Activated CD4-positive, alpha-beta T cell treated with anti-CD3 and anti-CD28 coated beads, Interleukin-2, amount 50 U/mL, for 16 hours (primary cell): Measurements from ENCODE around the gene MED23.

Experiments
- DNase-seq: peaks from one replicate; pipeline ENCODE4 v3.0.0-alpha.2; 2020

Gene MED23

DNA sequence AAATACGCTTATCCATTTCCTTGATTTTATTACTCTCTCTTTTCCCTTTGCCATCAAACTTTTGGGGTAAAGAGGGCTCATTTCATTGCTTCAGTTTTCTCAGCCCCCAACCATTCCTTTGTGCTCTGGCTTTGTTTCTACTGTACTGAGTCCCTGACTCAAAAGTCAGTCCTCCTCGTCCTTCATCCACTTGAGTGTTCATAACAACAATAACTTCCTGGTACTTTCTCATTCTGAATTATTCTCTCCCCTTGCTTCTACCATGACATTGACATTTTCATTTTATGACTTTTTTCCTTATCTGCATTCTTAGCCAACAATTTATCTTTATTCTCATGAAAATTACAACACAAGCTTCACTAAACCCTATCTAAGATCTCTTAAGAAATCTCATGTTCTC, 10.0 kb upstream of the MED23 start:
- no peak for DNase-seq

DNA sequence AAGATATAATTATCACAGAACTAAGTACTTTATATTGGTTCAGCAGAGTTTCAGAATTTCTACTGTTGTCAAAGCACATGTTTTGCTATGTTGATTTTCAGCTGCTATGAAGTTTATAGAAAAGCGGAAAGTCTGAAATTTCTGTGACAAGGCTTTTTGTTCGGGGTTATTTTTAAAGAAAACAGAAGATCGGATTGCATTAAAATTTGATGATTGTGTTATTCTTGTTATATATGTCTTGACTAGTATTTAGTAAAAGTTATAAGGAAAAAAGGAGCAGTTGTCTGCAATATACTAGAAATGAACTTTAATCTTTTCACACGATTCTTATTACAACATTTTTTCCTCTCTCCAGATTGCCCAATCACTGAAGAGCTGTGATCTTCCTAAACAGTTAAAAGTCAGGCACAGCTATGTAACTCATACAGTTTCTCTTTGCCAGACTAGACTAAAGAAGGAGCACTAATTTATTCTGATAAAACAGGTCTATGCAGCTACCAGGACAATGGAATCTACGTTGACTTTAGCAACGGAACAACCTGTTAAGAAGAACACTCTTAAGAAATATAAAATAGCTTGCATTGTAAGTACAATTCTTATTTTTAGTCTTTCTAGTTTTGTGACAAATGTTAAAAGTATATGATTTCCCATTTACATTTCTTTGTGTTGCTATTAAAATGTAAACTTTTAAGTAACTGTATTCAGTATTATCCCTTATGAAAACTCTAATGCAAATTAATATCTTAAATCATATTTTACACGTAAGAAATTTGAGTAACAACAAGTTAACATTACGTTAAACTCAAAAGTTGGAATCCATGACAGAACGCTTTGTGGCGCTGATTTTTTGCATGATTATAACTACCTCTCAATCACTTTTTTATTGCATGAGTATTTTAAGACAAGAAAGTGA, 9.1 kb upstream of the MED23 start, which contains the start of gene ENPP3:
ENPP3 (plus strand) TSS at position 423 of the 913 bp plus-strand sequence; CDS start at position 506, 83 bp downstream.
- no peak for DNase-seq

DNA sequence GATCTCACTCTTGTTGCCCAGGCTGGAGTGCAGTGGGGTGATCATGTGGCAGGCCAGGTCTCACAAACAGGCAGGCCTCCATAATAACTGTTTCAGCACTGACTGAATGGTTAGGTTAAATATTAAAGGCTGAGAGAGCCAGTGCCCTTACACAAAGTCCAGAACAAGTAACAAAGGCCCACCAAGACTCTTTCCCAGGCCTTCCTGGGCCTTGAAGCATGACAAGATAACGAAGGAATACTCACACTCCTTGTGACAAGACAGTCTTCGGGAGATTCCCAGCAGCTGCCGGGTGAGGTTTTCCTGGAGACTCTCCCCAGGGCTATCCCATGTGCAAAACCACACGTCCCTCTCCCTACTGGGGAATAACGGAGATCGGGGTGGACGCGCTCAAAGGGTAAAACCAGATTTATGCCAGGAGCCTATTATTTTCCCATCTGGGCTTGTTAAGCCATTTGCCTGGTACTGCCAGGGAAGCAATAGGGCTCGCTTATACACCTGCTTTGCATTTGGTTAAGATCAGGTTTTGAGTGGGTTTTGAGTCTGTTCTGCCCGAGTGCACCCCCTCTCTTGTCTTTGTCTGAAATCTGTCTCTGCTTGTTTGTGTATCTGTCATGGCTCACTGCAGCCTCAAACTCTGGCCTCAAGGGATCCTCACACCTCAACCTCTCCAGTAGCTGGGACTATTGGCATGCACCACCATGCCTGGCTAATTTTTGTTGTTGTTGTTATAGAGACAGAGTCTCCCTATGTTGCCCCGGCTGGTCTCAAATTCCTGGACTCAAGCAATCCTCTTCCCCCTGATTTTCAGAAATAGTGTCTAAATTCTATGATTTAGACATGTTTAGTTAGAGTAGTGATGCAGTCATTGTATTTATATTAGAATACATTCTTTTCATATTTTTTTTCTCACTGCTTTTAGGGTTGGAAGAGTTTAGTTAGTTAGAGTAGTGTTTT, 7.6 kb upstream of the MED23 start:
- DNase-seq = no peak

DNA sequence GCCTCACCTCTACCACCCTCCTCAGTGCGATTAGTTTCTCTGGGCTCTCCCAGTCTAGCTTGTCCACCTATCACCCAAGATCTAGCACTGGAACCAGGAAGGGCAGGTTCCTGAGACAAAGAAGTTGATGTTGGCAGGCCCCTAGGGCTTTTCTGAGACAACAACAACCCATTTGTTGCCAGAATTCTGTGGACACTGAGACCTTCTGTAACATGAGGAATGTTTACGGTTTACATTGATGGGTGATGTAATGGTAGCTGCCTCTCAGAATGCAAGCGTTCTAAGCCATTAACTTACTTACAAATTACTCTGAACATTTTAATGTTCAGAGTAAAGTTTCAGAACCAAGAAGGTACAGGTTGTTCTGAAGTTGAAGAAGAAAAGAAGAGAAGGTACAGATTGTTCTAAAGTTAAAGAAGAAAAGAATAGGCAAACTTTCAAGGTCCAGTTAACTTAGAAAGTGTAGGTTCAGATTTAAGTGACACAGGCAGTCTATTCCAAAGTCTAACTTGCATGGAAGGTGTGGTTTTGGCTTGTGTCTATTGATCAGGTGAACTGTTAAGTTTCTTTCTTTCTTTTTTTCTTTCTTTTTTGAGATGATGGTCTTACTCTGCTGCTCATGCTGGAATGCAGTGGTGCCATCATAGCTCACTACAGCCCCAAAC, 3.7 kb upstream of the MED23 start:
- DNase-seq = no peak

DNA sequence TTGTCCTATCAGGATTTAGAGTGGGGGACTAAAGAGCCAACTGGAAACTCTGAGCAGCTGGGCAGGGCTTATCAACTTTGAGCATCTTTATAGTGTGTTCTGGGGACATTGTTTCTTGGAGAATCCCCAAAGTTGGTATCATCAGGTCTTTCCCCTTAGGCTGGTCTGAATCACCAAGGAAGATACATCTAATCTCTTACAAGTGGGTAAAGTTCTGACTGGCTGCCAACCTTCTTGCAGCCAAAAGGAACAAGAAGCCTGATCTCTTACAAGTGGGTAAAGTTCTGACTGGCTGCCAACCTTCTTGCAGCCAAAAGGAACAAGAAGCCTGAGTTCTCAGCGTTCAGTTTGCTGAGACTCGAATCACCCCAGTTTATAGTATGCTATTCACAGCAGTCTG, 1.6 kb upstream of the MED23 start:
- no peak for DNase-seq

DNA sequence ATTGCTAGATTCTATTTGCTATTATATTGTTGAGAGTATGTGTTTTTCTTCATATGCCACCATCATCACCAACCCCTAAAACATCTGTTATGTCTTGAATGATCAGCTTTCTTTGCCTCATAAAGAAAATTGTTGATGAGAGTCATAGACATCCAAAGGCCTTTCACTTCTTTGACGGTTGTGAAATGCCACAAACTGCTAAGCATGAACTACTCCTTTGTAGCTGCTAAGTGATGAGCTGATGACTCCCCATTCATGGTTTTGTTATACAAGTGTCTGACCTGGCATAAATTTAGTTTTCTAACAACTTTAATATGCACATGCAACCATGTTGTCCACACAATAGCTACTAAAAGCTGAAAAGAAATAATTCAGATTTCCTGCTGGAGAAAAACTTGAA, 684 bp upstream of the MED23 start:
- no peak for DNase-seq

DNA sequence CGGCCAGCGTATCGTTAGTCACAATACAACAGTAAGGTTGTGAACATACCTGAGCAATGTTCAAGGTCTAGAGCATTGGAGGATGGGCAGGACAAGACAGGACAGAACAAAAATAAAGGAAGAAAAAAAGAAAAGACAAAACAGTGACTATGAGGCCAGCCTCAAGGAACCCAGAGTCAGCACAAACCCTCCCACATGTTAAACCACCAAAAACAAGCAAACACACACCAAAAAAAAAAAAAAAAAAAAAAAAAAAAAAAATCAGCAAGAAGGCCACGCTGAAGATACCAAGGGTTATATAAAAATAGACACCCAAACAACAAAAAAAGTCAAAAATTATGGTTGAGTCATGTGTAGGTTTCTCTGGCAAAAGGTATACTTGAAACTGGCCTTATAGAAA, 12.8 kb downstream of the MED23 start:
- no peak for DNase-seq

DNA sequence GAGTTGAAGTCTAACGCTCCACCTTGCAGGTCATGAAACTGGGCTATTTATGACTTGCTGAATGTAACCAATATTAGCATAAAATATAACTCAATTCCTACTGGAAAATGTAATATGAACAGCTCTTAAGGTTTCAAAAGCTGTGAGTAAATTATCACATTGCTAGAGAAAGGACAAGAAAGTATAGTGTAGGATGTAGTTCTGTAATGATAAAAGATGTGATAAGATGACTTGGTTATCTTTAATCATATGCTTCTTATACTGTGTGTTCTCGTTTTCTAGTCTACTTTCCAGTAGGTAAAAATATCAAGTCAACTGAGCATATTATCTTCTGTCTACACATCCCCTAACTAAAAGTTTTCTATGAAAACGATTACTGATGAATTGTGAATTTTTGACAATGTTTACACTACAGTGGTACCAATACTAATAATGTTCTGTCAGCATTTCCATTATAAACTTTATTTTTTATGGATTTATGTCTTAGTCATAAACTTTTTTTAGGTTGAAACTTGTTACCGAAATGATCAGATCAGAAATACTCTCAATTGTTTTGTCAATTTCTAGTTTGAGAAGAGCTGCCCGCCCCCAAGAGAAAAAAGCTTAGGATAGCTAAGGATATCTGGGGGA, 14.6 kb downstream of the MED23 start:
- DNase-seq = no peak

DNA sequence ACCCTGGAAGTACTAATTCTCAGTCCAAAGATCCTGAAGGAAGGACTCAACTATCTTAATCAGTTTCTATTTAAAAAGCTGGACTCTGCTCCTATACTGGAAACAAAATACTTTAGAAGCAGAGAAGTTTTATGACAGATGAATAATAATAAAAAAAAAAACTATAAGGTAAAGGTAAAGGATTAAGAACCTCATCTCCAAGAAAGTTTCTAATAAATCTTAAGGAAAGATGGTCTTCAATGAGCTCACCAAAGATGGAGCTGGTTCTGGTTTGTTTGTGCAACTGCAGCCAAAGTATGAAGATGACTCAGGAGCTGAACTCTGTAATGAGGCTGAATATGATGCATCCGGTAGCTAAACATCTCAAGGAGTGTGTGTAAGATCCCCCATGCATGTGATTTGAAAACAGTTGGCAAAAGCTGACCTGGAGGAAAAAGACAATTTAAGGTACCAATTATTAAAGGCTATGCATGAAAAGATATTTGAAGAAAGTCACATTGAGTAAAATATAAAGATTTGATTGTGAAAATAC, 25.2 kb downstream of the MED23 start:
- DNase-seq = peak; percentile 8

DNA sequence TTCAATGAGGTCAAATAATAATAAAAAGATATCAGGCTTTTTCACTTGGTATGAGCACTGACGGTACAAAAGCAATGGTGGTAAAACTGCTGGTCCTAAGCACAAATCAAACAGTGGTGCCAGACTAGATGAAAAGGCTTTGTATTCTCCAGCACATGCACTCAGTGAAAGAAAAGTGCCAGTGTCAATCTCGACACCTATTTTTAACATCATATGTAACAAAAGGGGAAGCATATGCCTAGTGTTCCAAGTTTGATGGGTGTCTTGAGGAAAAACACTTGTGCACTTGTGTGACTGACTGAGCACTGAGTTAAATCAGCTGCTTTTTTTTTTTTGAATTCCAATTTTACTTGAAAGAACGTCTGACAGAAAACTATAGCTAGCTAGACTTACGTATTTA, 27.3 kb downstream of the MED23 start:
- no peak for DNase-seq

DNA sequence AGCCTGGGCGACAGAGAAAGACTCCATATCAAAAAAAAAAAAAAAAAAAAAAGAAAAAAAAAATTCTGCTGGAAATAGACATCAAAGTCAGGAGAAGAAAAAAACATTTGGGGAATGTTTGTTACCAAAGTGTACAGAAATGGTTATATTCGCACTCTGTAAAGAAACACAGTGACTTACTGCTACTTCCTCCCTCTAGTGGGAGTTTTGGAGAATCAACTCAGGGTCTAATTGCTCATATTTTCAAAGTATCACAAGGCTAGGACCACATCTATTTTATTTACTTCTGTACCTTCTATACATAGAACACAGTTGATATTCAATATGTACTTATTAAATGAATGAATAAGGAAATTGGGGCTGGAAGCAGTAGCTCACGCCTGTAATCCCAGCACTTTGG, 30.6 kb downstream of the MED23 start:
- no peak for DNase-seq

DNA sequence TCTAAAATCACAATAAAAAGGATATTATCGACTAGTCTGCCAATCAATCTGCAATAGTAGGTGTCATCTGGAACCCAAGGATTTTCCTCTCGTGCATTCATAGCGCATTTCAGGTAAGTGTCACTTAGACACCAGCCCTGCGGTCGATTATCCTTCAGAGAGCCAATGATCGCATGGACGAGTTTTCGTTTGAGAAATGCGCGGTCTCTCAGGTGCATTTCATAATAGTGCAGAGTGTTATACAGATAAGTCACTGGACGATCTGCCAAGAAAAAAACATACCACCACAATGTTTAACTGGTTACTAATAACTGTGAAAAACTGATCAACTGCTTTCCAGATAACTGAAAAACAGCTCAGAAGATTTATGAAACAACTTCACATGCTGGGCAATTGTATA, 34.0 kb downstream of the MED23 start:
- DNase-seq = no peak

DNA sequence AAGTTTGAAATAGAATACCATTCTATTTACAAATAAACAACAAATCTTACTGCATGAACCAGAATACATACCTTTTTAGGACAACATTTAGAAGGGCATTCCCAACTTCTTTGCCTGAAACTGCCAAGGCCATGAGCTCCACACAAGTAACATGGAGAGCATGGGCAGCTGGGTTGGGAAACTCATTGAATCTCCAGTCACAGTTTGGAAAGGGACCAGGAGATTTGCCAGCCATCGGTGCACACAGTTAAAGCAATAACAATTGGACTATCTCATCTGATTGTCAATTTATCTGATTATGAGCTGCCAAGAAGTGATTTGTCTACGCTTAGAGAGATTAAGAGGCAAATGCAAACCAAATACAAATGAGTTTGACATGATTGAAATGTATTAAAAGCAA, 35.1 kb downstream of the MED23 start:
- DNase-seq = no peak

DNA sequence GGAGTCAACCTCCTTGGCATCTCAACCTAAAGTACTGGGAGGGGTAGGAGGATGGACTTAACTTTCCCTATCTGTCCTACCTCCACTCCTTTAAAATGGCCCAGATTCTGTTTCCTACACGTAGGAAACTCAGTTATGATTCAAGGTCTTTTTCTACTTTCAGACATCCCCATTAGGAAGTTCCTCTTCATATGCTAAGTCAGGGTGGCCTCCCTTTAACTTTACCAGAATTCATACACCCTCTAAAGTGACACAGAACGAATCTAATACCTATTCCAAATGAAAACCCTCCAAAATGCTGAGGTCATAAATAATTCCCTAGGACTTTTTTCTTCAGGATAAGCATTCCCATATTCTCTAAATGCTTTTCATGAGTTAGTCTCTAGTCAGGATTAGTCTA, 39.4 kb downstream of the MED23 start:
- DNase-seq = no peak

DNA sequence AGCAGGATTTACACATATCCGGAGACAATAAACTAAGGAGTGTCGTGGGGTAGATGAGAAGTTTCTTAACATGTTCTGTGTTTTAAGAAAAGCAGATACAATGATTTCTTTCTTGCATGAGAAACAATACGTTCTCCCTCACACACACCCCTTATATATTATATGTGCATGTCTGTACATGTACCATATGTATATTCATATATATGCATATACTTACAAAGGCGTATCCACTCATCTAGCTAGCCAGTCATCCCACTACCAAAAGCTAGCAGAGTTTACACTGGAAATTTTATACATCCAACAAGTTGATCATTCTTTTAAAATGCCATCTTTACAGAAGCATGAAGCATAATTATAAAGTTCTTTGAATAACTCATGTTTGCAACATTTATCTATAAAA, 40.1 kb downstream of the MED23 start:
- DNase-seq = no peak

DNA sequence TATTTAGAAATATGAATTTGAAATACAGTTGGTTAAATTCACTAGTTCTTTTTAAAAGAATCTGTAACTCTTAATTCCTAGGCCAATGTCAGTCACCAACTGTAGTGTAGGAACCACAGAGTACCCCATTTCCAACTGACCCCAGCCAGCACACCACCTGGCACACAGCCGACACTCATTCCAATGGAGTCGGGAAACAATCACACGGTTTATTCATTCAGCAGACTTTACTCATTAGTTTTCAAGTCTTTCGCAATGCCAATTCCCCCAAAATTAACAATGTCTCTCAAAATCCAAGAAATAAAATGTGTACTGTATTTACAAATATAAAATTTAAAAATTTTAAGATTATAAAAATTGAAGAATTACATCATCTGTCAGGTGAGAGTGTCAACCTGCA, 41.5 kb downstream of the MED23 start:
- DNase-seq = no peak

DNA sequence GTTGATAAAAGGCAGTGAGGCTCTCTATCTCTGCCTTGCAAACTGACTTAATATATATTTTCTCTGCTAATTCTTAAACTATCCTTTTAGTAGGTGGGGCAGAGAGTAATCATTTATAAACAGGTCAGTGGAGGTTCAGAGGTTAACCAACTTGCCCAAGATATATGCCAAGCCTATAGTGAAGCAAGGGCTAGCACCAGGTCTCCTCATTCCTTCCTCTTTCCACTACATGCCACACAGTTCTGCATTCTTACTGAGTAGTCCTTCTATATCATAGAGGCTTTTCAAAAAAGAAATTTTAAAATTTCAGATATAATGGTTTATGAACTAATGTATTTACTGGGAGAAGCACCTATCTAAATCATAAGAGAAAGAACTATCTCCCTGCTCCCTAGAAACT, 46.5 kb downstream of the MED23 start:
- DNase-seq = no peak

DNA sequence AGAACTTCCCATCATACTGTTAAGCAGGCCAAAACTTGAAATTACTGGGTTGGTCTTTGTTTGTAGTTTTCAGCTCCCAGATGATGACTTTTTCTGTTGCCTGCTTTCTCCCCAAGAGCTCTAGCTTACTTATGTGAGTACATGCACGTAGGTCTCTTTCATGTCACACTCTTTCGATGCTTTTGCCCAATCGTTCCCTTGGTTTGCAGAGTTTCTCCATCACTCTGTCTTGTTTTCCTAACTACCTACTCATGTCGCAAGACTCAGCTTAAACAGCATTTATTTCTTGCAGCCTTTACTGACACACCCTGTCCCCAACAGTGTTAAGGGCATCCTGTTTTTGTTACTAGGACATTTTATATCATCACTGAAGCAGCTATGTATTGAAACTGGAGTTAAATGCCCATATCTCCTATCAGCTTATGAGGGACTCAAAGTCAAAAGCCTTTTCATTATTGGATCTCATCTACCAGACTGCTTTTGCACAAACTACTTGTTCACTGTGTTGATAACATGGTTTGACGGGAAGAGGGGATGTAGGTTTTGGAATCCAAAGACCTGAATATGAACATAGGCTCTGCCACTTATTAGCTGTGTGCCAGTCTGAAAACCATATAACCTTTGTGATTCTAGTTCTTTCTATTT, 52.1 kb downstream of the MED23 start:
- no peak for DNase-seq

DNA sequence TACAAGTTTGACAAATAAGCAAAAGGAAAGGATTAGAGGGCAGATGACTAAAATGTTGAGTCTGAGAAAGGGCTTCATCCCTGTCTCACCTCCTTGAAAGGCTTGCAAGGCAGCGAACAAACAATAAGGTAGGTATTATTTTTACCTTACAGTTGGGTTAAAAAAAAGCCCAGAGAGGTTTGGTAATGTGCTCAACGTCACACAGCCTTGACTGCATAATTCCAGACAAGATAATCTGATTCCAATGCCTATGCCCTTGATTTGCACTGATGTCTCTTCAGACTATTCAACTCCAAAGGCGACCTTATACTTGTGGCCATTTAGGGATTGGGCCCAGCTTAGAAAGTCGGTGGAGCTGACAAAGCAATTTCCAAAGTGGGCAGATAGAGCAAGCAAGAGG, 53.4 kb downstream of the MED23 start:
- DNase-seq = no peak

DNA sequence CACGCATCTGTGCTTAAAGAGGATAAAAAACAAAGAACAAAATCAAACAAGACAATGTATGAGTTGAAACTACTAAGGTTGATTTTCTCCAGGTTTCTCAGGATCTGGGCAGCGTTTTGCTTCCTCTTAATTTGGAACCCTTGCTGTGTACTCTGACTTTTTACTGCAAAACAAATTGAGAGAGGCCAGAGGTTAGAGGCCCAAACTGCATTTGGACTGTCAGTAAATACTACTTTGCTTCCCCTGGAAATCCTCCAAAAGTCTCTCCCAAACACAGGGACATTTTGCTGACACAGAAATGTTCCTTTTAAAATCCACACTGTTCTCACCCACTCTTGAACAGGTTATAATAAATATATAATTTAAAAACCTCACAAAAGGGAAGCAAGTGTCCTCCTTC, 53.9 kb downstream of the MED23 start:
- no peak for DNase-seq

DNA sequence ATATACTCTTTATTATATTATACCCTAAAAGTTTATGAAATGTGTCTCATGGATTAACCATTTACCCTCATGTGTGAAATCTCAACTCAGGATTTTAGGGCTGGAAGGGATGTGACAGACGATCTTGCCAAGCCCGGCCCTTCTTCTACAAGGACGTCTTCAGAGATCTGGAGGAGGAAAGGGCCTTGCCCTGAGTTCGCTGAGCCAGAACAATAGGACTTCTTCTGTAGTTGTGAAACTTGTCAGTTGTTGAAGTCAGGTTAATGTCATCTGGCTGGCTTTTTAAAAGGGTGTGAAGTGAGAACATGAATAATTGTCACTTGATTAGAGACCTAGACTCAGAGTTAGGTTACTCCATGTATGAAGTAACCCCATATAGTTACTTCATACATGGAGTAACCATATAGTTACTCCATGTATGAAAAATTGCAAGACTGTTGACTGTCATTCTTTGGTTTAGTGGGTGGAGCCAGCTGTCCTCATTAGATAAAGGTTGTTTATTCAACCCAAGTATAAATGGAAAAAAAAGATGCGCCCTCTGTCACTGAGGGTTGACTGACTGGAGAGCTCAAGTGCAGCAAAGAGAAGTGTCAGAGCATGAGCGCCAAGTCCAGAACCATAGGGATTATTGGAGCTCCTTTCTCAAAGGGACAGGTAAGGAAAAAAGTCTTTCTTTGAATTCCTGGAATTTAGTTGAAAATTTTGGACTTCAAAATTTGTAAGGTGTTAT, 55.2 kb downstream of the MED23 start, which contains the start of gene ARG1:
ARG1 (plus strand) TSS at position 541 of the 730 bp plus-strand sequence; CDS start at position 598, 57 bp downstream.
- DNase-seq = no peak
